ENCODE results near the gene NISCH. TPM values are rescaled to one million over a fixed set of nuclear protein-coding genes. Genes with fewer than 3 reads are reported as not detected.

NISCH gene
- total RNA-seq, 2 donors from 2014 or later: 75.2 to 123 TPM

- ATAC-seq (replicated peaks): peak; percentile 7
- Mint-ChIP-seq H3K4me3 (no peak overlapping the region), H3K27me3 (no peaks in the 10 kb centered on the region), H3K4me1 (peaks cover 3% of the 10 kb centered on the region), H3K27ac (no peak overlapping the region), H3K36me3 (ENCODE audit: low read depth) (peaks cover 76% of the 10 kb centered on the region), H3K9me3 (no peaks in the 10 kb centered on the region)
These were observed 8.0 kb downstream of the NISCH start for GRCh38 chr3:52463416-52463815.

DNA sequence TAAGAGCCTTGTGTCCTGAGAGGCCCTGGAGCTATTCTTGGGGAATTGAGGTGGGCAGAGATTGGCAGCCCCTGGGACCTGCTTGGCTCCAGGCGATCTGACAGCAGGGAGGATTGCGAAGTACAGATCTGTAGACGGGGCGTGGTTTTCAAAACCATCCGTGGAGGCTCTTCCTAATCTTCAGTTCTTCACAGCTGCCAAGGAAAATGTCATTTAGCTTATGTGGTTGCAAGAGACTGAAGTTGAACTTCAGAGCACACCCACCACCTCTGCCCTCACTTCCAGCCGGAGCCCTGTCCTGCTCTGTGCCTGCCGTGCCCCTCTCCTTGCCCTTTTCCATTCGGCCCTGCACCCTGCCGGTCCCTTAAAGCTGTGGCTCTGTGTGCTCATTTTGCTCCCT lies 12.9 kb downstream of the NISCH start:
- H3K36me3 Mint-ChIP-seq (ENCODE audit: low read depth): peaks cover 75% of the 10 kb centered on the region
- H3K9me3 Mint-ChIP-seq: no peaks in the 10 kb centered on the region
- no peak overlapping the region for H3K4me3 Mint-ChIP-seq
- peak overlapping the region; percentile 76 for H3K27ac Mint-ChIP-seq
- H3K4me1 Mint-ChIP-seq: no peaks in the 10 kb centered on the region
- H3K27me3 Mint-ChIP-seq: no peaks in the 10 kb centered on the region
- ATAC-seq (replicated peaks): no peak

DNA sequence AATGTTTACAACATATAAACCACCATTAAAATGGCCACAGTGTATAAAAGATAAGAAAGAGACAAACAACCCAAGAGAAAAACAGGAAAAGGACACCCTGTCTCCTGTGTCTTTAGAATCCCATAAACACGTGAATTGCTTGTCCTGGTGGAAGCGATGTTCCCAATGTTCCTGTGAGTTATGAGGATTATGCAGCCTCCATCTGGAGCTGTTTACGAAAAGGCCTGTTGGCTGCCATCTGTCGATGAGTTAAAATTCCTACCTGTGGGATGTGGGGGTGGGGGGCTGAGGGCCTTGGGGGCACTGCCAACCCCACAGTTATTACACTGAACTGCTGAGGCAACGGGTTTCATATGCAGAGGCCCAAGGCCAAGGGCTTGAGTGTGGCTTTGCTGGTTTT lies 13.6 kb downstream of the NISCH start:
- H3K36me3 Mint-ChIP-seq (ENCODE audit: low read depth): peaks cover 75% of the 10 kb centered on the region

GRCh38 chr3:52470920-52471319 lies 15.5 kb downstream of the NISCH start:
- Mint-ChIP-seq H3K4me1 (no peaks in the 10 kb centered on the region), H3K4me3 (no peak overlapping the region), H3K27ac (no peak overlapping the region), H3K36me3 (ENCODE audit: low read depth) (peaks cover 83% of the 10 kb centered on the region), H3K27me3 (no peaks in the 10 kb centered on the region), H3K9me3 (no peaks in the 10 kb centered on the region)
- ATAC-seq (replicated peaks): no peak

More for the DNA sequence above, 13.6 kb downstream of the NISCH start:
- no peak for ATAC-seq (replicated peaks)
- H3K4me1 Mint-ChIP-seq: no peaks in the 10 kb centered on the region
- no peak overlapping the region for H3K4me3 Mint-ChIP-seq
- H3K27ac Mint-ChIP-seq: peak overlapping the region; percentile 76
- H3K27me3 Mint-ChIP-seq: no peaks in the 10 kb centered on the region
- H3K9me3 Mint-ChIP-seq: no peaks in the 10 kb centered on the region

- Mint-ChIP-seq H3K27ac (no peak overlapping the region), H3K4me1 (no peaks in the 10 kb centered on the region), H3K27me3 (no peaks in the 10 kb centered on the region), H3K4me3 (no peak overlapping the region), H3K36me3 (ENCODE audit: low read depth) (peaks cover 83% of the 10 kb centered on the region), H3K9me3 (no peaks in the 10 kb centered on the region)
- no peak for ATAC-seq (replicated peaks)
These were observed 16.2 kb downstream of the NISCH start for GRCh38 chr3:52471371-52472238.

DNA sequence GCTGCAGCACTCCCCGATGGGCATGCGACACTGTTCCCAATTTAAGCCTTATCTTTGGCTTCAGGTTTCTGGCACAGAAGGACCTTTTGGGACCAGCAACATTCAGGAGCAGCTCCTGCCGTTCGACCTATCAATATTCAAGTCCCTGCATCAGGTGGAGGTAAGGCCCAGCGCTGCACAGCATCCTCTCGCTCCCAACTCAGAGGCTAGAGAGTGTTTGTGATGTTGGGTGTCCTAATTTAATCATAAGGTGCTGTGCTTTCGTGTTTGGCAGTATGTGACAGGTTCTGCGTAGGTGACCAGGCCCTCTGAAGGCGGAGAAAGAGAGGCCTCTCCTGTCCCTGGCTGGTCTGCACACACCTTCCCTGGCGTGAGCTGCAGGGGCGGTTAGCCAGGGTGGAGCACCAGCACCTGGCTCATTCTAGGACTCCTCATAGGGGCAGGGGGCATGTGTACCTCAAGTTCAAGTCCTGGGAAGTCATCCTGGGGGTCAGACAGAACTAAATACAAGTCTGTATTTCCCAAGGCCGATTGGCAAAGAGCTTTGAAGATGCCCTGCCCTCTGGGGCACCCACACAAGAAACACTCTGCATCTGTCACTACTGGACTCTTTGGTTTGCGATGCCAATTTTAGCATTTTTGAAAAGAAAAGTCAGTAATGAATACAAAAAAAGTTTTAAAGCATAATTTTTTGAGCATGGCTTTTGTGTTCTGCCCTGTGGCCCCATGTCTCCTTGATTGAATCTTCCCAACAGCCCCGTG lies 17.0 kb downstream of the NISCH start:
- Mint-ChIP-seq H3K27me3 (no peaks in the 10 kb centered on the region), H3K4me1 (no peaks in the 10 kb centered on the region), H3K36me3 (ENCODE audit: low read depth) (peaks cover 89% of the 10 kb centered on the region), H3K4me3 (no peak overlapping the region), H3K27ac (no peak overlapping the region), H3K9me3 (no peaks in the 10 kb centered on the region)
- ATAC-seq (replicated peaks): no peak

DNA sequence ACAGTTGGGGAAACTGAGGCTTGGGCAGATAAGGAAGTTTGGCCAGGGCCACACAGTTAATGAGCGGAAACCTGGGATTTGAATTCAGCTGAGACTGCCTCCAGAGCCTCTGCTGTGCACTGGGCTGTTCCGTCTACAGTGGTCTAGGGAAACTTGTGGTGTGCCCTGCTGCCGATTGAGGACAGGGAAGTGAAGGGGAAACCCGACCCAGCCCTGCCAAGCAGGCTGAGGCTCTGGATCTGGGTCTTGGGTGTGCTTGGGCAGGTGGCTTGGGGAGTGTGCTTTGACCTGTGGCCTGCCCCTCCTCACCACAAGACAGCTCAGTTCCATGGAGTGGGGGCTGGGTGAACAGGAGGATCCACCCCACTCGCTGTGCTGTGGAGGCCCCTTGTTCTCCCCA lies 17.6 kb downstream of the NISCH start:
- Mint-ChIP-seq H3K4me1 (no peaks in the 10 kb centered on the region), H3K4me3 (no peak overlapping the region), H3K27ac (no peak overlapping the region), H3K27me3 (no peaks in the 10 kb centered on the region), H3K9me3 (no peaks in the 10 kb centered on the region), H3K36me3 (ENCODE audit: low read depth) (peaks cover 93% of the 10 kb centered on the region)
- no peak for ATAC-seq (replicated peaks)

- ATAC-seq (replicated peaks): no peak
- Mint-ChIP-seq H3K4me1 (no peaks in the 10 kb centered on the region), H3K27me3 (no peaks in the 10 kb centered on the region), H3K36me3 (ENCODE audit: low read depth) (peaks cover 94% of the 10 kb centered on the region), H3K4me3 (no peak overlapping the region), H3K9me3 (no peaks in the 10 kb centered on the region), H3K27ac (no peak overlapping the region)
These were observed 21.8 kb downstream of the NISCH start for GRCh38 chr3:52477076-52477795.

DNA sequence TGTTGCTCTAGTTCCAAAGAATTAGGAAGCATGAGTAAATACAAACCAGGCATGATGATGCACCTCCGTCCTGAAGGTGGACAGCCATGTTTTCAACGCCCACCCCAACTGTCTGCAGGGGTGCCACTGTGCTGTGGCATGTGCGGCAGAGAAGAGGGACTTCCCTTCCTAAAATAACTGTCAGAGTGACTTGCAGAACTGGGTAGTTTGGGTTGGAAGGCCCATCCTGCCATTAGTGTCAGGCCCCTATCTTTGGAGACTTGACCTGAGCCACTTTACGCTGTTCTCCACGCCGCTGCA lies 22.3 kb downstream of the NISCH start:
- H3K4me3 Mint-ChIP-seq: no peak overlapping the region
- H3K9me3 Mint-ChIP-seq: no peaks in the 10 kb centered on the region
- H3K36me3 Mint-ChIP-seq (ENCODE audit: low read depth): peaks cover 94% of the 10 kb centered on the region
- no peaks in the 10 kb centered on the region for H3K27me3 Mint-ChIP-seq
- no peak for ATAC-seq (replicated peaks)
- H3K4me1 Mint-ChIP-seq: no peaks in the 10 kb centered on the region
- no peak overlapping the region for H3K27ac Mint-ChIP-seq

GRCh38 chr3:52479037-52479876 lies 23.9 kb downstream of the NISCH start:
- Mint-ChIP-seq H3K4me3 (no peak overlapping the region), H3K27ac (no peak overlapping the region), H3K4me1 (no peaks in the 10 kb centered on the region), H3K27me3 (no peaks in the 10 kb centered on the region), H3K36me3 (ENCODE audit: low read depth) (peaks cover 94% of the 10 kb centered on the region), H3K9me3 (no peaks in the 10 kb centered on the region)
- ATAC-seq (replicated peaks): no peak

- Mint-ChIP-seq H3K9me3 (no peaks in the 10 kb centered on the region), H3K27me3 (no peaks in the 10 kb centered on the region), H3K4me1 (no peaks in the 10 kb centered on the region), H3K4me3 (no peak overlapping the region), H3K27ac (no peak overlapping the region), H3K36me3 (ENCODE audit: low read depth) (peaks cover 91% of the 10 kb centered on the region)
- ATAC-seq (replicated peaks): no peak
These were observed 24.6 kb downstream of the NISCH start for GRCh38 chr3:52479877-52480575.

DNA sequence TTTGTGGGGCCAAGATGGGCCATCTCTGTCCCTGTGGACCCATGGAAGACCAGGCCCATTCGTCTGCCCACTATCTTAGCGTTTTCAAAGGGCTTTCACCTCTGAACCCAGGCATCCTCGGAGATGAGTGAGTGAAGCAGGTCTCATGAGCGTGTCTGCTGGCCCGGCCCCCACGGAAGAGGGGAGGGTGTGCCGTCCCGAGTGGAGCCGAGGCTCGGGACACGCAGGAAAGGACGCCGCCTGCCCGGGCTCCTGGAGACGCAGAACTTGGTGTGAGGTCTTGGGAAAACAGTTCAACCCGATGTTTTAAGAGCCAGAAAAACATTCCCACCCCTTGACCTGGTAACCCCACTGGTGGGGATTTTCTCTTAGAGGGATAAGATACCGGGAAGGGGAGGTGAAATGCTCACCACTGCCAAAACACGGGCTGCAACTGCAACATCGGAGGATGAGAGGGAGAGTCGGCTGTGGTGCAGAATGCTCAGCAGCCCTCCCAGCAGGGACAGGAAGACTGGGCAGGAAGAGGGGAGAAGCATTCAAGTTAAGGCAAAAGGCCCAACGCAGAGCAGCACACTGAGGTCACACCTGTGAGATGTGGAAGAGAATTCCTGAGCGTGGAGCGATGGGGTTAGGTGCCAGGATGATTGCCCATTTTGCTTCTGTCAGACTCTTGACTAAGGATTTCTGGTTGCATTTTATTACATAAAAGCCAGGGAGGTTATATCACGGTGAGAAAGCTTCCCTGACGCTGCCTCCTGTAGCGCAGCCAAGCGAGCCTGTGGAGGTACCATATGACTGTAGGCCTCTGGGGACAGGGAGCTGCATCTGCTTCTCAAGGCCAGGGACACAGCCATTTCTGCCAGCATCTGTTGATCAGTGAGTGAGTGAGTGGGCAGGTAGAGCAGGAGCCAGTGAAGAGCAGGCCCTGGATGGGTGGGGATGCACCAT lies 25.6 kb downstream of the NISCH start:
- ATAC-seq (replicated peaks): no peak
- Mint-ChIP-seq H3K27ac (no peak overlapping the region), H3K4me3 (no peak overlapping the region), H3K36me3 (ENCODE audit: low read depth) (peaks cover 91% of the 10 kb centered on the region), H3K4me1 (no peaks in the 10 kb centered on the region), H3K9me3 (no peaks in the 10 kb centered on the region), H3K27me3 (no peaks in the 10 kb centered on the region)

Data from activated T-helper 17 cell treated with anti-CD3 and anti-CD28 coated beads, Interleukin-2, amount 50 U/mL, for 72 hours (primary cell).